ENCODE measurements around the gene TXNRD3.

DNA sequence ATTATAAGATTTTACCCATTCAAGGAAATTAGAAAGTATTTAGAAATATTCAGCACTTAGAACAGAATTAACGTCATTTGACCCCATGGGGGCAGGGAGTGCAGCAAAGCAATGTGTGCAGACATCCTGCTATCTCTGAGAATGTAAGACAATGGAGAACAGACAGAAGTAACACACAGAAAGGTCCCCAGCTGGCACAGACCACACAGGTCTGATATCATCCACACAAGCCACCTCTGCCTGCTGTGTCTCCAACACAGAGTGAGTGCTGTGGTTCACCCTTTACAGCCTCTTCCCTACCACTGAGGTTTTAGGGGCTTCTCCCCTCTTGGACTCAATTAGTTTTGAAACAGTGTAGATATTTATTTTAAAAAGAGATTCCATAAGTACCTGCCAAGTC is 16.1 kb downstream of the TXNRD3 start:
- no peak for TF ChIP-seq CTCF (IDR thresholded peaks at IDR 0.05; ENCODE audit: low read depth, low read length, missing input control)
- TF ChIP-seq YY1 (IDR thresholded peaks at IDR 0.05): no peak
- TF ChIP-seq, protein P1, sequence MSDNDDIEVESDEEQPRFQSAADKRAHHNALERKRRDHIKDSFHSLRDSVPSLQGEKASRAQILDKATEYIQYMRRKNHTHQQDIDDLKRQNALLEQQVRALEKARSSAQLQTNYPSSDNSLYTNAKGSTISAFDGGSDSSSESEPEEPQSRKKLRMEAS (IDR thresholded peaks at IDR 0.05): no peak
- TF ChIP-seq SP1 (IDR thresholded peaks at IDR 0.05): no peak
- no peak for TF ChIP-seq TAF1 (conservative IDR thresholded peaks at IDR 0.05)

Measured in liver (tissue), 3 donors.